ENCODE data around the gene MARK3. TPM values are rescaled to one million over a fixed set of nuclear protein-coding genes. Genes with fewer than 3 reads are reported as not detected.
"Not testable (repeated sequence)": the region's sequence is repeated elsewhere in the genome, so short reads cannot be mapped to it uniquely, and the experiment has no call there.

The MARK3 gene
- total RNA-seq, 2 experiments from 2014 or later, result 76.8 to 86.7 TPM

GRCh38 chr14:103525430-103526246, 140.4 kb downstream of the MARK3 start:
- H3K4me3 Mint-ChIP-seq; CTCF ChIA-PET; H3K36me3 Mint-ChIP-seq (ENCODE audit: low read depth); POLR2A ChIA-PET; ATAC-seq; H3K9me3 Mint-ChIP-seq (ENCODE audit: insufficient read depth); DNase-seq; H3K27ac Mint-ChIP-seq: not testable (repeated sequence)
- peaks cover 40% of the 10 kb centered on the region for H3K4me1 Mint-ChIP-seq (ENCODE audit: low read depth)
- peaks cover 12% of the 10 kb centered on the region for H3K27me3 Mint-ChIP-seq (ENCODE audit: low read depth)

- peaks cover 12% of the 10 kb centered on the region for H3K27me3 Mint-ChIP-seq (ENCODE audit: low read depth)
- ChIA-PET POLR2A (no interaction called here), CTCF (no interaction called here)
Measured at GRCh38 chr14:103526247-103526913, 141.2 kb downstream of the MARK3 start.

GRCh38 chr14:103526914-103527248, 141.7 kb downstream of the MARK3 start:
- POLR2A ChIA-PET, result interaction anchor here (1.6 kb wide), 1 partner anchor 33 kb away, joined by 3 read pairs; no protein-coding TSS in a partner anchor
- DNase-seq, result no peak
- H3K27me3 Mint-ChIP-seq (ENCODE audit: low read depth), result peaks cover 12% of the 10 kb centered on the region
- ATAC-seq, result no peak
- H3K4me1 Mint-ChIP-seq (ENCODE audit: low read depth), result peaks cover 49% of the 10 kb centered on the region
- H3K9me3 Mint-ChIP-seq (ENCODE audit: insufficient read depth), result no peaks in the 10 kb centered on the region
- no peak overlapping the region for H3K4me3 Mint-ChIP-seq
- H3K36me3 Mint-ChIP-seq (ENCODE audit: low read depth), result peaks cover 3% of the 10 kb centered on the region
- no peak overlapping the region for H3K27ac Mint-ChIP-seq
- CTCF ChIA-PET, result interaction anchor here (1.1 kb wide), 1 partner anchor 27 kb away, joined by 3 read pairs; no protein-coding TSS in a partner anchor

More at GRCh38 chr14:103526247-103526913, 141.2 kb downstream of the MARK3 start:
- peaks cover 3% of the 10 kb centered on the region for H3K36me3 Mint-ChIP-seq (ENCODE audit: low read depth)
- H3K27ac Mint-ChIP-seq, result no peak overlapping the region
- H3K4me1 Mint-ChIP-seq (ENCODE audit: low read depth), result peaks cover 45% of the 10 kb centered on the region
- H3K4me3 Mint-ChIP-seq, result no peak overlapping the region
- no peak for DNase-seq
- H3K9me3 Mint-ChIP-seq (ENCODE audit: insufficient read depth), result no peaks in the 10 kb centered on the region
- no peak for ATAC-seq

GRCh38 chr14:103527408-103528145, 142.4 kb downstream of the MARK3 start:
- Mint-ChIP-seq H3K27ac (peak overlapping the region; percentile 97), H3K36me3 (ENCODE audit: low read depth) (peaks cover 3% of the 10 kb centered on the region), H3K27me3 (ENCODE audit: low read depth) (peaks cover 11% of the 10 kb centered on the region), H3K4me1 (ENCODE audit: low read depth) (peaks cover 49% of the 10 kb centered on the region), H3K9me3 (ENCODE audit: insufficient read depth) (no peaks in the 10 kb centered on the region), H3K4me3 (peak overlapping the region; percentile 95)
- ChIA-PET CTCF (interaction anchor here (0.6 to 2.9 kb wide), 3 partner anchors 9 to 28 kb away, joined by 3 to 15 read pairs (median 3); no protein-coding TSS in a partner anchor), POLR2A (interaction anchor here (1.6 to 4.1 kb wide), 2 partner anchors 32 to 35 kb away, joined by 3 to 16 read pairs; partner anchors contain the start of genes BAG5 and COA8)
- no peak for ATAC-seq
- DNase-seq, result no peak

- no peaks in the 10 kb centered on the region for H3K9me3 Mint-ChIP-seq (ENCODE audit: insufficient read depth)
- H3K4me3 Mint-ChIP-seq, result peak overlapping the region; percentile 95
Measured at GRCh38 chr14:103528146-103528586, 143.0 kb downstream of the MARK3 start.

GRCh38 chr14:103528587-103529382, 143.6 kb downstream of the MARK3 start, which contains the start of gene TRMT61A:
Gene TRMT61A (plus strand): TSS chr14:103529196. CDS start chr14:103529979, 783 bp downstream.
- H3K9me3 Mint-ChIP-seq (ENCODE audit: insufficient read depth), result no peaks in the 10 kb centered on the region
- POLR2A ChIA-PET, result interaction anchor here (0.6 to 4.1 kb wide), 5 partner anchors 16 to 100 kb away, joined by 3 to 16 read pairs (median 4); partner anchors contain the start of genes BAG5, COA8 and KLC1
- peaks cover 3% of the 10 kb centered on the region for H3K36me3 Mint-ChIP-seq (ENCODE audit: low read depth)
- H3K4me3 Mint-ChIP-seq, result peak within 1 kb of the TSS; percentile 95
- H3K27me3 Mint-ChIP-seq (ENCODE audit: low read depth), result peaks cover 4% of the 10 kb centered on the region
- peak; percentile 89 for ATAC-seq
- peak; percentile 81 for DNase-seq
- CTCF ChIA-PET, result interaction anchor here (0.6 to 2.9 kb wide), 3 partner anchors 10 to 29 kb away, joined by 3 to 15 read pairs (median 3); no protein-coding TSS in a partner anchor
- peaks cover 46% of the 10 kb centered on the region for H3K4me1 Mint-ChIP-seq (ENCODE audit: low read depth)
- peak within 1 kb of the TSS; percentile 97 for H3K27ac Mint-ChIP-seq

More at GRCh38 chr14:103528146-103528586, 143.0 kb downstream of the MARK3 start:
- H3K4me1 Mint-ChIP-seq (ENCODE audit: low read depth), result peaks cover 49% of the 10 kb centered on the region
- no peak for ATAC-seq
- CTCF ChIA-PET, result interaction anchor here (0.6 to 2.9 kb wide), 3 partner anchors 10 to 29 kb away, joined by 3 to 15 read pairs (median 3); no protein-coding TSS in a partner anchor
- no peak for DNase-seq
- peaks cover 10% of the 10 kb centered on the region for H3K27me3 Mint-ChIP-seq (ENCODE audit: low read depth)
- peak overlapping the region; percentile 97 for H3K27ac Mint-ChIP-seq
- POLR2A ChIA-PET, result interaction anchor here (1.6 to 4.1 kb wide), 3 partner anchors 32 to 101 kb away, joined by 3 to 16 read pairs (median 5); partner anchors contain the start of genes BAG5, COA8 and KLC1
- H3K36me3 Mint-ChIP-seq (ENCODE audit: low read depth), result peaks cover 3% of the 10 kb centered on the region

- peaks cover 46% of the 10 kb centered on the region for H3K4me1 Mint-ChIP-seq (ENCODE audit: low read depth)
- ChIA-PET POLR2A (interaction anchor here (0.6 to 4.1 kb wide), 5 partner anchors 15 to 100 kb away, joined by 3 to 16 read pairs (median 4); partner anchors contain the start of genes BAG5, COA8 and KLC1), CTCF (interaction anchor here (1.5 to 2.9 kb wide), 2 partner anchors 11 to 28 kb away, joined by 3 to 15 read pairs; no protein-coding TSS in a partner anchor)
- no peak for ATAC-seq
- peak overlapping the region; percentile 97 for H3K27ac Mint-ChIP-seq
- no peaks in the 10 kb centered on the region for H3K27me3 Mint-ChIP-seq (ENCODE audit: low read depth)
- peaks cover 3% of the 10 kb centered on the region for H3K36me3 Mint-ChIP-seq (ENCODE audit: low read depth)
- no peak for DNase-seq
- no peaks in the 10 kb centered on the region for H3K9me3 Mint-ChIP-seq (ENCODE audit: insufficient read depth)
- H3K4me3 Mint-ChIP-seq, result peak overlapping the region; percentile 95
Measured at GRCh38 chr14:103529383-103530365, 144.5 kb downstream of the MARK3 start.

- Mint-ChIP-seq H3K4me3 (peak overlapping the region; percentile 95), H3K9me3 (ENCODE audit: insufficient read depth) (no peaks in the 10 kb centered on the region), H3K27me3 (ENCODE audit: low read depth) (no peaks in the 10 kb centered on the region), H3K27ac (peak overlapping the region; percentile 52), H3K36me3 (ENCODE audit: low read depth) (peaks cover 3% of the 10 kb centered on the region), H3K4me1 (ENCODE audit: low read depth) (peaks cover 46% of the 10 kb centered on the region)
- DNase-seq, result peak; percentile 62
- ChIA-PET POLR2A (interaction anchor here (0.6 to 4.1 kb wide), 2 partner anchors 32 to 33 kb away, joined by 3 to 16 read pairs; partner anchors contain the start of genes BAG5 and COA8), CTCF (interaction anchor here (1.5 to 2.9 kb wide), 2 partner anchors 12 to 27 kb away, joined by 3 to 15 read pairs; no protein-coding TSS in a partner anchor)
- ATAC-seq, result no peak
Measured at GRCh38 chr14:103530390-103530789, 145.2 kb downstream of the MARK3 start.

GRCh38 chr14:103530831-103531230, 145.6 kb downstream of the MARK3 start:
- no peaks in the 10 kb centered on the region for H3K9me3 Mint-ChIP-seq (ENCODE audit: insufficient read depth)

More at GRCh38 chr14:103530831-103531230, 145.6 kb downstream of the MARK3 start:
- POLR2A ChIA-PET, result interaction anchor here (4.1 kb wide), 1 partner anchor 31 kb away, joined by 16 read pairs; the partner anchor contains the start of genes BAG5 and COA8
- peaks cover 44% of the 10 kb centered on the region for H3K4me1 Mint-ChIP-seq (ENCODE audit: low read depth)
- CTCF ChIA-PET, result no interaction called here
- H3K27ac Mint-ChIP-seq, result peak overlapping the region; percentile 61
- H3K36me3 Mint-ChIP-seq (ENCODE audit: low read depth), result peaks cover 3% of the 10 kb centered on the region
- ATAC-seq (no peak), DNase-seq (no peak)
- no peak overlapping the region for H3K4me3 Mint-ChIP-seq
- H3K27me3 Mint-ChIP-seq (ENCODE audit: low read depth), result no peaks in the 10 kb centered on the region

Data from activated CD8-positive, alpha-beta T cell treated with anti-CD3 and anti-CD28 coated beads, Interleukin-2, amount 10 ng/mL, durations not matched to agents 7 days and 5 days (primary cell).